Upper lobe of left lung (tissue), 6 donors: Measurements from ENCODE around the gene CHCHD3. TPM values are rescaled to one million over a fixed set of nuclear protein-coding genes. Genes with fewer than 3 reads are reported as not detected.
A peak's percentile ranks its signal among the peaks of the same experiment; 100 is the strongest.

Experiments used
- ATAC-seq, 2 donors: fragments of 200-7000 bp; cut with Tn5 transposase; one replicate each; pipeline ENCODE4 v1.9.1; 2022; ENCODE audit warnings: mild to moderate bottlenecking in 2 of 2, moderate library complexity in 2 of 2; ENCODE audit not compliant: low FRiP score in 2 of 2
- DNase-seq, 2 donors: peaks; one replicate each; pipeline ENCODE4 v3.0.0-alpha.2; 2019 to 2020
- H3K27ac ChIP-seq, 4 donors: fragments of 200-600 bp; sonication (generic); one replicate each; pipeline ENCODE4 v1.5.1; 2016 to 2019
- H3K27me3 ChIP-seq, 4 donors: fragments of 200-600 bp; sonication (generic); one replicate each; pipeline ENCODE4 v1.5.1; 2017 to 2019
- H3K36me3 ChIP-seq, 4 donors: fragments of 200-600 bp; sonication (generic); one replicate each; pipeline ENCODE4 v1.5.1; 2016 to 2019
- H3K4me1 ChIP-seq, 4 donors: fragments of 200-600 bp; sonication (generic); one replicate each; pipeline ENCODE4 v1.5.1; 2018 to 2019
- H3K4me3 ChIP-seq, 4 donors: fragments of 200-600 bp; sonication (generic); one replicate each; pipeline ENCODE4 v1.5.1; 2017 to 2019; ENCODE audit warnings: mild to moderate bottlenecking in 2 of 4, moderate library complexity in 1 of 4
- H3K9me3 ChIP-seq, 4 donors: fragments of 200-600 bp; sonication (generic); one replicate each; pipeline ENCODE4 v1.5.1; 2018 to 2019
- CTCF ChIP-seq, 6 experiments: fragments of 450-650 bp in 4 of 6; fragments of 200-600 bp in 2 of 6; sonication (generic) in 2 of 6; IDR thresholded peaks; one replicate each; pipeline ENCODE4 v1.5.1; 2016 to 2019; ENCODE audit warnings: antibody characterized with exemption in 6 of 6
- EP300 ChIP-seq, 4 donors: sonication (generic); formaldehyde crosslinking; IDR thresholded peaks; one replicate each; pipeline ENCODE4 v1.5.1; 2017; ENCODE audit warnings: antibody characterized with exemption in 4 of 4, control low read depth in 2 of 4
- POLR2A ChIP-seq, 4 donors: fragments of 450-650 bp; IDR thresholded peaks; one replicate each; pipeline ENCODE4 v1.5.1; 2016 to 2017; ENCODE audit warnings: antibody characterized with exemption in 4 of 4, mild to moderate bottlenecking in 2 of 4
- POLR2AphosphoS5 ChIP-seq, 2 donors: sonication (generic); formaldehyde crosslinking; IDR thresholded peaks; one replicate each; pipeline ENCODE4 v1.5.1; 2017; ENCODE audit warnings: antibody characterized with exemption in 2 of 2
- WGBS, 2 donors: methylation state at CpG; one replicate each; pipeline ENCODE4 v1.1.5; 2017 to 2018; 5-methylcytosine and 5-hydroxymethylcytosine counted together
- total RNA-seq, 6 donors: library from RNA; depleted of rRNA in 4 of 6; stranded (reverse); fragments of >200 nt in 4 of 6; gene quantifications; one replicate each; pipeline versions ENCODE4 v1.1.0 to v1.2.1, GENCODE V29; 2016 to 2021
- donor health status: DM: no; HTN: no; CAD: no; lungs with moderate emphysema.
- donor health status: DM: no; HTN: yes; CAD: no; lungs with severe emphysema.

The CHCHD3 gene
- total RNA-seq, 6 donors from 2014 or later = 42.6 to 54.5 (median 48.6) TPM

DNA sequence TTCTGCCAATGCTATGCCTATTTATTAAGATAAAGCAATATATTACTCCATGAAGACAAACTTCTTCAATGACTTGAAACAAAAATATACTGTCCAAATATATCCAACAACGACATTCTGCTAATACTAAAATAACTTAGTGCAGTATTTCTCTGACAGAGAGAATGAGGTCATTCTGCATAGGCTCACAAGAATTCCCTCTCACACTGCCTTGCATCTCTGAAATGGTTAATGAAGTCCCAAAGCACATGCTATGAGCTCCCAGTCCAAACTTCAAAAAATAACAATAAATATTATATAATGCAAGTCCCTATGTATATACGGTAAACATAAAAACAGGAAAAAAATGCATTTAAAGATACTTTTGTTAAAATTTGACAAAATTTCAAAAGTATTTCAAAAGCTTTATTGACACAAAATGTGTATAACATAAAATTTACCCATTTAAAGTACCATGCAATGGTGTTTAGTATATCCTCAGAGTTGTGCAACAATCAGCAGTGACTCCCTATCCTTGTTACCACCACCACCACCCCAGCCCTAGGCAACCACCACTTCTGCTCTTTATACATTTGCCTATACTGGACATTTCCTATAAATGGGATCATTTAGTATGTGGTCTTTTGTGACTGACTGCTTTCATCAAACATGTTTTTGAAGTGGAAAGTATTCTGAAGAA, 27.6 kb downstream of the CHCHD3 start:
- DNase-seq (no peak), ATAC-seq (no peak)
- peaks cover 4 to 19% (median 15%) of the 10 kb centered on the region in 4 donors for H3K4me1 ChIP-seq
- TF ChIP-seq CTCF (IDR thresholded peaks at IDR 0.05) (no peak), POLR2A (IDR thresholded peaks at IDR 0.05) (no peak), POLR2AphosphoS5 (IDR thresholded peaks at IDR 0.05) (no peak), EP300 (IDR thresholded peaks at IDR 0.05) (no peak)
- WGBS, 2 donors = 65 to 76% methylated on average over 2 of the region's 2 CpGs
- H3K36me3 ChIP-seq = no peaks in the 10 kb centered on the region
- H3K27me3 ChIP-seq = no peaks in the 10 kb centered on the region
- H3K9me3 ChIP-seq = no peaks in the 10 kb centered on the region
- H3K4me3 ChIP-seq = no peak overlapping the region
- no peak overlapping the region for H3K27ac ChIP-seq

- Histone ChIP-seq H3K4me3 (no peak overlapping the region), H3K9me3 (no peaks in the 10 kb centered on the region), H3K27me3 (no peaks in the 10 kb centered on the region), H3K27ac (no peak overlapping the region), H3K4me1 (peaks cover 4 to 19% (median 15%) of the 10 kb centered on the region in 4 donors), H3K36me3 (no peaks in the 10 kb centered on the region)
- peak in 1 of 2 donors; percentile 89 for ATAC-seq
- TF ChIP-seq POLR2AphosphoS5 (IDR thresholded peaks at IDR 0.05) (no peak), EP300 (IDR thresholded peaks at IDR 0.05) (no peak), POLR2A (IDR thresholded peaks at IDR 0.05) (no peak), CTCF (IDR thresholded peaks at IDR 0.05) (no peak)
- DNase-seq = no peak
- WGBS, 2 donors = 66 to 71% methylated on average over 4 of the region's 4 CpGs
These were observed 28.5 kb downstream of the CHCHD3 start for GRCh38 chr7:133053321-133053891.

- no peak for DNase-seq
- no peak for ATAC-seq
- no peak overlapping the region for H3K4me3 ChIP-seq
- no peaks in the 10 kb centered on the region for H3K27me3 ChIP-seq
- TF ChIP-seq POLR2AphosphoS5 (IDR thresholded peaks at IDR 0.05) = no peak
- TF ChIP-seq CTCF (IDR thresholded peaks at IDR 0.05) = no peak
- no peak for TF ChIP-seq EP300 (IDR thresholded peaks at IDR 0.05)
- TF ChIP-seq POLR2A (IDR thresholded peaks at IDR 0.05) = no peak
- no peak overlapping the region for H3K27ac ChIP-seq
- H3K36me3 ChIP-seq = no peaks in the 10 kb centered on the region
- 72 to 85% methylated on average over 2 of the region's 2 CpGs for WGBS, 2 donors
- H3K4me1 ChIP-seq = peaks cover 4 to 19% (median 15%) of the 10 kb centered on the region in 4 donors
- H3K9me3 ChIP-seq = no peaks in the 10 kb centered on the region
These were observed 29.1 kb downstream of the CHCHD3 start for GRCh38 chr7:133052826-133053225.

- no peak overlapping the region for H3K27ac ChIP-seq
- peaks cover 4 to 19% (median 15%) of the 10 kb centered on the region in 4 donors for H3K4me1 ChIP-seq
- DNase-seq (no peak), ATAC-seq (no peak)
- no peak overlapping the region for H3K4me3 ChIP-seq
- H3K9me3 ChIP-seq = no peaks in the 10 kb centered on the region
- no peaks in the 10 kb centered on the region for H3K36me3 ChIP-seq
- TF ChIP-seq EP300 (IDR thresholded peaks at IDR 0.05) = no peak
- no peak for TF ChIP-seq POLR2A (IDR thresholded peaks at IDR 0.05)
- TF ChIP-seq CTCF (IDR thresholded peaks at IDR 0.05) = no peak
- no peak for TF ChIP-seq POLR2AphosphoS5 (IDR thresholded peaks at IDR 0.05)
- no peaks in the 10 kb centered on the region for H3K27me3 ChIP-seq
- WGBS, 2 donors = 83 to 88% methylated on average over 1 of the region's 1 CpG
These were observed 29.5 kb downstream of the CHCHD3 start for GRCh38 chr7:133052401-133052756.
